HG02884 (cell line): ENCODE results near the gene YIF1B.
"Not testable (repeated sequence)": the region's sequence is repeated elsewhere in the genome, so short reads cannot be mapped to it uniquely, and the experiment has no call there.

Experiments used
- ATAC-seq: cut with Tn5 transposase; IDR thresholded peaks from one replicate; pipeline ENCODE4 v1.9.1; 2021; ENCODE audit warnings: mild to moderate bottlenecking, moderate library complexity; ENCODE audit not compliant: unreplicated experiment

Gene YIF1B

GRCh38 chr19:38277969-38278680 is 37.6 kb downstream of the YIF1B start:
- ATAC-seq: no peak

GRCh38 chr19:38277549-38277948 is 38.2 kb downstream of the YIF1B start:
- ATAC-seq: no peak

GRCh38 chr19:38276942-38277517 is 38.7 kb downstream of the YIF1B start:
- ATAC-seq: no peak

- no peak for ATAC-seq
These were observed 41.0 kb downstream of the YIF1B start for GRCh38 chr19:38274739-38275138.

GRCh38 chr19:38273499-38273898 is 42.2 kb downstream of the YIF1B start:
- no peak for ATAC-seq

- no peak for ATAC-seq
These were observed 45.1 kb downstream of the YIF1B start for GRCh38 chr19:38270587-38271167.

- no peak for ATAC-seq
These were observed 47.2 kb downstream of the YIF1B start for GRCh38 chr19:38268539-38268938.

- no peak for ATAC-seq
These were observed 47.8 kb downstream of the YIF1B start for GRCh38 chr19:38267761-38268483.

- no peak for ATAC-seq
These were observed 48.7 kb downstream of the YIF1B start for GRCh38 chr19:38266981-38267597.

- ATAC-seq: no peak
These were observed 49.8 kb downstream of the YIF1B start for GRCh38 chr19:38265921-38266429.

GRCh38 chr19:38265213-38265861 is 50.4 kb downstream of the YIF1B start:
- ATAC-seq: no peak

GRCh38 chr19:38264486-38265212 is 51.1 kb downstream of the YIF1B start, which contains the start of gene SPINT2:
Gene SPINT2 (plus strand): TSS chr19:38264573. CDS start chr19:38264893, 320 bp downstream.
- peak; percentile 17 for ATAC-seq

GRCh38 chr19:38263689-38264485 is 51.9 kb downstream of the YIF1B start:
- peak; percentile 65 for ATAC-seq

GRCh38 chr19:38262585-38263268 is 53.0 kb downstream of the YIF1B start:
- ATAC-seq: no peak

GRCh38 chr19:38261942-38262341 is 53.8 kb downstream of the YIF1B start:
- ATAC-seq: not testable (repeated sequence)

- ATAC-seq: no peak
These were observed 60.2 kb downstream of the YIF1B start for GRCh38 chr19:38255383-38256014.

- ATAC-seq: no peak
These were observed 62.0 kb downstream of the YIF1B start for GRCh38 chr19:38253788-38254187.
